Retinal pigment epithelial cell (primary cell): ENCODE measurements around the gene TCERG1L.

Source experiments
- DNase-seq: peaks from one replicate; pipeline ENCODE4 v3.0.0-alpha.2; 2010; ENCODE audit warnings: low read depth
- H3K4me3 ChIP-seq: 2 replicates; pipeline ENCODE4 v1.5.1; 2011; ENCODE audit warnings: mild to moderate bottlenecking, low read length, control low read depth, moderate library complexity
- CTCF ChIP-seq: conservative IDR thresholded peaks from 2 replicates; pipeline ENCODE4 v1.5.1; 2011; ENCODE audit warnings: low read depth, low read length, control low read depth, inconsistent platforms

Gene TCERG1L

GRCh38 chr10:131250454-131251145 lies 60.9 kb downstream of the TCERG1L start:
- TF ChIP-seq CTCF = no peak
- no peak for DNase-seq

GRCh38 chr10:131249955-131250344 lies 61.6 kb downstream of the TCERG1L start:
- TF ChIP-seq CTCF = no peak
- DNase-seq = no peak
- no peak overlapping the region for H3K4me3 ChIP-seq

More at GRCh38 chr10:131250454-131251145, 60.9 kb downstream of the TCERG1L start:
- H3K4me3 ChIP-seq = no peak overlapping the region

GRCh38 chr10:131249238-131249954 lies 62.1 kb downstream of the TCERG1L start:
- TF ChIP-seq CTCF = no peak
- no peak for DNase-seq
- H3K4me3 ChIP-seq = no peak overlapping the region

- TF ChIP-seq CTCF = no peak
- H3K4me3 ChIP-seq = no peak overlapping the region
- no peak for DNase-seq
Measured at GRCh38 chr10:131248376-131249165, 63.0 kb downstream of the TCERG1L start.

- no peak for TF ChIP-seq CTCF
- no peak overlapping the region for H3K4me3 ChIP-seq
- DNase-seq = no peak
Measured at GRCh38 chr10:131247873-131248272, 63.6 kb downstream of the TCERG1L start.

GRCh38 chr10:131246775-131247174 lies 64.7 kb downstream of the TCERG1L start:
- no peak overlapping the region for H3K4me3 ChIP-seq
- TF ChIP-seq CTCF = no peak
- DNase-seq = no peak
